Activated naive CD4-positive, alpha-beta T cell treated with anti-CD3 and anti-CD28 coated beads for 36 hours (primary cell): ENCODE results near the gene DIAPH1. TPM values are rescaled to one million over a fixed set of nuclear protein-coding genes. Genes with fewer than 3 reads are reported as not detected.
A peak's percentile ranks its signal among the peaks of the same experiment; 100 is the strongest.
"Not testable (repeated sequence)": the region's sequence is repeated elsewhere in the genome, so short reads cannot be mapped to it uniquely, and the experiment has no call there.

ENCODE experiments used
- CTCF ChIA-PET: fragments of 350-600 bp; sonication (Branson Sonifier 250); formaldehyde crosslinking; loops from one replicate; lab custom pipeline; 2021; ENCODE audit warnings: antibody characterized with exemption; lab: Charles Lee
- DNase-seq: peaks from one replicate; pipeline ENCODE4 v3.0.0-alpha.2; 2020
- H3K27ac Mint-ChIP-seq: one replicate; pipeline ENCODE4 v1.8.0; 2021; ENCODE audit warnings: mild to moderate bottlenecking, mixed read lengths
- H3K27me3 Mint-ChIP-seq: one replicate; pipeline ENCODE4 v1.8.0; 2021; ENCODE audit warnings: low read depth, mixed read lengths
- H3K36me3 Mint-ChIP-seq: one replicate; pipeline ENCODE4 v1.8.0; 2021; ENCODE audit warnings: low read depth, mixed read lengths
- H3K4me1 Mint-ChIP-seq: one replicate; pipeline ENCODE4 v1.8.0; 2021; ENCODE audit warnings: low read depth, mixed read lengths
- H3K4me3 Mint-ChIP-seq: one replicate; pipeline ENCODE4 v1.8.0; 2021; ENCODE audit warnings: mild to moderate bottlenecking, moderate library complexity, mixed read lengths
- H3K9me3 Mint-ChIP-seq: one replicate; pipeline ENCODE4 v1.8.0; 2021; ENCODE audit warnings: mixed read lengths
- intact Hi-C: fragments of 100-400 bp; cut with micrococcal nuclease; formaldehyde crosslinking; loops from one replicate; pipeline ENCODE4 v1.15.1; 2023
- total RNA-seq, 2 experiments: library from RNA; stranded (reverse); gene quantifications; one replicate each; pipeline ENCODE4 v1.2.3, GENCODE V29; 2021

The DIAPH1 gene
- total RNA-seq, 2 experiments from 2014 or later: 165 to 169 TPM

DNA sequence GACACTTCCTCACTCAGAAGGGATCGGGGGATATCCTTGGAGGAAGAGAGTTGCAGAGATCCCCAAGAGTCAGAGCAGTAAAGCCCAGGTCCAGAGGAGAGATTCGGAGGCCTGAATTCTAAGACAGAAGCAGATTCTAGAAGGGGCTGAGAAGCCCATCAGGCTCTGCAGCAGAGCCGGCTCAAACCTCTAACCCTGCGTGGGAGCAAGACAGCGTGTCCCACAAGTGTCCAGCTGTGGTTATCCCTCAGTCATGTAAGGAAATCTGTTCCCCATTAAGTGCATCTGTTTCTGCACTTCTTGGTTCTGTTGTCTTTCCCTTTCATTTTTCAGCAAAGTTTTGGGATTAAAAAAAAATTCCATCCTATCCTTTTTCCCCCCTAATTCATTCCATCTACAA is 4.8 kb upstream of the DIAPH1 start:
- Mint-ChIP-seq H3K9me3 (no peaks in the 10 kb centered on the region), H3K36me3 (peaks cover 23% of the 10 kb centered on the region), H3K27ac (peak overlapping the region; percentile 73), H3K4me1 (peaks cover 31% of the 10 kb centered on the region), H3K27me3 (no peaks in the 10 kb centered on the region), H3K4me3 (no peak overlapping the region)
- CTCF ChIA-PET: interaction anchor here (1.4 to 8.5 kb wide), 4 partner anchors 8 to 31 kb away, joined by 7 to 197 read pairs (median 12); partner anchors contain the start of genes HDAC3 and RELL2
- DNase-seq: no peak
- intact Hi-C loops: no loop called here

GRCh38 chr5:141623186-141623585 is 4.4 kb upstream of the DIAPH1 start:
- no peaks in the 10 kb centered on the region for H3K9me3 Mint-ChIP-seq
- peak; percentile 56 for DNase-seq
- CTCF ChIA-PET: interaction anchor here (1.4 to 8.5 kb wide), 4 partner anchors 8 to 30 kb away, joined by 7 to 197 read pairs (median 12); partner anchors contain the start of genes HDAC3 and RELL2
- H3K27ac Mint-ChIP-seq: peak overlapping the region; percentile 73
- H3K27me3 Mint-ChIP-seq: no peaks in the 10 kb centered on the region
- peaks cover 25% of the 10 kb centered on the region for H3K36me3 Mint-ChIP-seq
- H3K4me1 Mint-ChIP-seq: peaks cover 31% of the 10 kb centered on the region
- intact Hi-C loops: no loop called here
- H3K4me3 Mint-ChIP-seq: no peak overlapping the region

DNA sequence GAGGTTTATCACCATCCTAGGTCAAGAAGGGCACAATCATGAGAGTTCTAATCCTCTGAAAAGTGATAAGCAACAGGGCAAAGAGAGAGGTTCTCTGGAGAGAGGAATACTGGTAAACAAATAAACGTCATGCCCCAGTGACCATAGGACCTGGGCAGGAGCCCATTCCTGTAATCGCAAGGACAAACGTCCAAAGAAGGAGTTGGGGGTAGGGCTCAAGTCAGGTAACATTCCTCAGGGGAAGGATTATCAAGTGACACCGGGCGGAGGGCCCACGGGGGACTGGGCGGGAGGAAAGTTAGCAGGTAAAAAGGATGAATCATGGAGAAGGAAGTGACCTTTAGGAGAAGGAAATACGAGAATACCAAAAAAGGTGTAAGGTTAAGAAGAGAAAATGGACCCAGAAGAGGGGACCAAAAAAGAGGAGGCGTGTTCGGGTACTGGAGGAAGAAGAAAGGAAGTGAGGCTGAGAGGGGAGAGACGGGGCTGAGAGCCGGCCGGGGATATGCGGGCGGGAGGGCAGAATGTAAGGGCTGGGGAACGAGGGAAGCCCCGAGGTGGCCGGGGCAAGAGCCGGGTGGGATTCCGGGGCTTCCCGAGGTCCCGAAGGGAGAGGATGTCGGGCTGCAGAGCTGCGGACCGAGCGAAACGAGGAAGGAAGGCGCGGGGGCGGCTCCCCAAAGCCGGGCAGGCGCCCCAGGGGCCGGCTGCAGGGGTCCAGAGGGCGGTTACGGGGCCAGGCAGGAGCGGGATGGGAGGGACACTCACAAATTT is 583 bp downstream of the DIAPH1 start:
- DNase-seq: peak; percentile 79
- peaks cover 58% of the 10 kb centered on the region for H3K4me1 Mint-ChIP-seq
- H3K27me3 Mint-ChIP-seq: no peaks in the 10 kb centered on the region
- H3K27ac Mint-ChIP-seq: peak overlapping the region; percentile 99
- H3K36me3 Mint-ChIP-seq: peaks cover 18% of the 10 kb centered on the region
- intact Hi-C loops: loop anchor here (5.0 to 10.0 kb wide), 7 partner anchors 96 to 1503 kb away; partner anchors contain the start of genes ANKHD1, APBB3, IK and NDUFA2
- CTCF ChIA-PET: interaction anchor here (0.9 to 8.5 kb wide), 18 partner anchors 9 to 84 kb away, joined by 3 to 197 read pairs (median 10); partner anchors contain the start of genes HDAC3 and RELL2
- H3K9me3 Mint-ChIP-seq: no peaks in the 10 kb centered on the region
- peak overlapping the region; percentile 98 for H3K4me3 Mint-ChIP-seq

DNA sequence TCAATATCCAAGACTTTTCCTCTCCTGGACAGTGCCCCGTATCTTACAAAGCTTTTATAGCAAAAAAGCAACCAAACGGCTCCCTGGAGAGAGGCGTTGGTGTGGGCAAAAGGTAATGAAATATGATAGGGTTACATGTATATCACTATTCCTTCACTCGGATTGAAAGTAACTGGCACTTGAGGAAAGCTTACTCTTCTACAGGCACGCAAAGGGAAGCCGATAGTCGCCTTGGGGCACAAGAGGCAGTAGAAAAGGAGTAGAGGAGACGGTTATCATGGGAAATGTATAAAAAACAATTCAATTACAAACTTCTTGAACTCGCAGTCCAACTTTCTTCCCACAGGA is 1.1 kb downstream of the DIAPH1 start:
- no peak for DNase-seq
- H3K4me1 Mint-ChIP-seq: peaks cover 58% of the 10 kb centered on the region
- no peaks in the 10 kb centered on the region for H3K9me3 Mint-ChIP-seq
- CTCF ChIA-PET: interaction anchor here (0.9 to 8.5 kb wide), 9 partner anchors 9 to 54 kb away, joined by 3 to 197 read pairs (median 11); no protein-coding TSS in a partner anchor
- H3K36me3 Mint-ChIP-seq: peaks cover 15% of the 10 kb centered on the region
- no peaks in the 10 kb centered on the region for H3K27me3 Mint-ChIP-seq
- peak overlapping the region; percentile 98 for H3K4me3 Mint-ChIP-seq
- intact Hi-C loops: loop anchor here (5.0 to 10.0 kb wide), 7 partner anchors 95 to 1503 kb away; partner anchors contain the start of genes ANKHD1, APBB3, IK and NDUFA2
- peak overlapping the region; percentile 99 for H3K27ac Mint-ChIP-seq

DNA sequence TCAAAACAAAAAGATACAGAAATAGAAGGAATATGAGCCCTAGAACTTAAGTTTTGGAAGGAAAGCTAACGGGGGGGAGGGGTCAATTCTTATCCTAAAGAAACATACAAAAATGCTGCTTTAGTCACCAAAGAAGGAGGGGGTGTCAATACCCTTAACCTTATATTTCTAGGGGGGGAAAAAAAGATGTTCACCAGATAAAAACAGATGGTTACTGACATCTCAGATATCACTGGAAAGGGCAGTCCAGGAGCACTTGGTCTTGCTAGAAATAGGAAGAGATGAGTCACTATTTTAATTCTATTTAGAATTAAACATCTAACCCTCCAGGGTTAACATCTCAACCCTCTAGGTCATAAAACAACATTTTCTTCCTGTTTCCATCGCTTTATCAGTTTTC is 1.7 kb downstream of the DIAPH1 start:
- intact Hi-C loops: loop anchor here (5.0 to 10.0 kb wide), 7 partner anchors 95 to 1502 kb away; partner anchors contain the start of genes ANKHD1, APBB3, IK and NDUFA2
- H3K9me3 Mint-ChIP-seq: no peaks in the 10 kb centered on the region
- peaks cover 60% of the 10 kb centered on the region for H3K4me1 Mint-ChIP-seq
- peak overlapping the region; percentile 99 for H3K27ac Mint-ChIP-seq
- no peaks in the 10 kb centered on the region for H3K27me3 Mint-ChIP-seq
- no peak for DNase-seq
- H3K36me3 Mint-ChIP-seq: peaks cover 15% of the 10 kb centered on the region
- H3K4me3 Mint-ChIP-seq: peak overlapping the region; percentile 98
- CTCF ChIA-PET: interaction anchor here (0.7 to 8.5 kb wide), 11 partner anchors 9 to 93 kb away, joined by 3 to 197 read pairs (median 9); partner anchors contain the start of genes HDAC3 and RELL2

DNA sequence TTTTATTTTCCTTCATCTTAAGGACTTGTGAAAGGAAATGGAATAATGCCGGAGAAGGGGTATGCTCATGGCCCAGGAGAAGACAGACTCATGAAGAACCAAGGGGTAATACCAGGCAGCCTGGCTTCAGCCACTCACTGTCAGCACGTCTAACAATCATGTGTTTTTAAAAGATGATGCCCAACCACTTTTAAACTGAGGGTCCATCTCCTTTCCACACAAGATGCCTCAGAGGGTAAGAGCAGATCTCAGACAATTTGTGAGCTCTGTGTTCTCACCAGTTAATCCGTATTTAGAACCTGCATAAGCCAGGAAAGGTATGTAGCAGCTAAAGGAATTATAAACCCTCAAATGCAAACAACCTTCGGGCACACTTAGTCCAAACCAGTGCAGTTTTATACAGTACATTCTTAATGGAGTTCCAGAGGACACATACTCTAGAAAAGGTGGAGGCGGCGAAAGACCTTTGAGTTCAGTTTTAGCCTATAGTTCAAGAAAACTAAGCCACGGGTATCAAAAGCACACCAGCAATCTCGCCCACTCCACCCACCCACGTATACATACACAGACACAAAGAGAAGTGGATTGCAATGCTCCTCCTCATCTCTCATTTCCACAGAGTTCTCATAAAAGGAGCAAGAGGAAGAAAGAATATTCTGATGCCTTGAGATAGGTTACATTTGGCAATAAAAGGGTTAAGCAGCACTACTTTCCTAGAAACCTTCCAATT is 2.6 kb downstream of the DIAPH1 start:
- peaks cover 62% of the 10 kb centered on the region for H3K4me1 Mint-ChIP-seq

GRCh38 chr5:141613344-141613743 is 5.5 kb downstream of the DIAPH1 start:
- intact Hi-C loops: loop anchor here (10.0 kb wide), 2 partner anchors 909 to 1499 kb away; partner anchors contain the start of genes PURA and ZMAT2

More for the DNA sequence above, 2.6 kb downstream of the DIAPH1 start:
- Mint-ChIP-seq H3K27ac (peak overlapping the region; percentile 80), H3K27me3 (no peaks in the 10 kb centered on the region), H3K9me3 (no peaks in the 10 kb centered on the region), H3K36me3 (peaks cover 13% of the 10 kb centered on the region), H3K4me3 (peak overlapping the region; percentile 98)
- CTCF ChIA-PET: interaction anchor here (0.7 to 8.5 kb wide), 11 partner anchors 8 to 92 kb away, joined by 3 to 197 read pairs (median 9); partner anchors contain the start of genes HDAC3 and RELL2
- intact Hi-C loops: loop anchor here (5.0 to 10.0 kb wide), 7 partner anchors 94 to 1501 kb away; partner anchors contain the start of genes ANKHD1, APBB3, IK and NDUFA2
- no peak for DNase-seq

GRCh38 chr5:141611289-141611688 is 7.5 kb downstream of the DIAPH1 start:
- Mint-ChIP-seq H3K36me3 (peaks cover 16% of the 10 kb centered on the region), H3K4me1 (peaks cover 82% of the 10 kb centered on the region), H3K4me3 (no peak overlapping the region), H3K27ac (peak overlapping the region; percentile 52), H3K9me3 (no peaks in the 10 kb centered on the region), H3K27me3 (no peaks in the 10 kb centered on the region)
- DNase-seq: no peak
- CTCF ChIA-PET: interaction anchor here (3.7 kb wide), 1 partner anchor 19 kb away, joined by 28 read pairs; no protein-coding TSS in a partner anchor
- intact Hi-C loops: loop anchor here (10.0 kb wide), 2 partner anchors 906 to 1496 kb away; partner anchors contain the start of genes PURA and ZMAT2

More at GRCh38 chr5:141613344-141613743, 5.5 kb downstream of the DIAPH1 start:
- H3K4me1 Mint-ChIP-seq: peaks cover 75% of the 10 kb centered on the region
- H3K27me3 Mint-ChIP-seq: no peaks in the 10 kb centered on the region
- H3K4me3 Mint-ChIP-seq: no peak overlapping the region
- no peak for DNase-seq
- peaks cover 20% of the 10 kb centered on the region for H3K36me3 Mint-ChIP-seq
- H3K27ac Mint-ChIP-seq: peak overlapping the region; percentile 38
- no peaks in the 10 kb centered on the region for H3K9me3 Mint-ChIP-seq
- CTCF ChIA-PET: interaction anchor here (1.2 to 3.7 kb wide), 3 partner anchors 17 to 23 kb away, joined by 3 to 28 read pairs (median 5); partner anchors contain the start of genes HDAC3 and RELL2

- not testable (repeated sequence) for H3K9me3 Mint-ChIP-seq, DNase-seq, H3K27me3 Mint-ChIP-seq, H3K4me3 Mint-ChIP-seq
- Mint-ChIP-seq H3K27ac (peak overlapping the region; percentile 72), H3K36me3 (peaks cover 13% of the 10 kb centered on the region), H3K4me1 (peaks cover 85% of the 10 kb centered on the region)
- intact Hi-C loops: loop anchor here (5.0 to 10.0 kb wide), 4 partner anchors 407 to 1495 kb away; partner anchors contain the start of genes PURA and ZMAT2
- CTCF ChIA-PET: interaction anchor here (2.1 to 10.6 kb wide), 3 partner anchors 8 to 17 kb away, joined by 6 to 82 read pairs (median 52); partner anchors contain the start of gene DIAPH1
These were observed 8.9 kb downstream of the DIAPH1 start for GRCh38 chr5:141609921-141610320.

DNA sequence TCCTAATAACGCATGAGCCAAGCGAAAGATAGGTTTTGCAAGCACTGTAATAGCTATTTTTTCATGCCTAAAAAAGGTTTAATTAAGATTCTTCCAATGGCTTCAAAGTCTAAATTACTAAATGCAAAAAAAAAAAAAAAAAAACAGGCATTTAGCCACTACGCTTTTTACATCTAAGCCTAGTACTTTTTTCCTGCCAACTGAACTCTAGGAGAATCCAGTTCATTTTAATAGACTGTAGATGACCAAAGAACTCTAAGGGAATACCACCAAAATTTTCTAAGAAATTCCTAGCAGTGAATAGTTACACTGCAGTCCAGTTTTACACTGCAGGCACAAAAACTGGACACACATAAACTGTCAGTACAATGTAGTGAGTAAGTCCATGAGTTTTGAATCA is 9.8 kb downstream of the DIAPH1 start:
- intact Hi-C loops: loop anchor here (5.0 to 10.0 kb wide), 2 partner anchors 408 to 486 kb away; no protein-coding TSS in a partner anchor
- no peak for DNase-seq
- Mint-ChIP-seq H3K9me3 (no peaks in the 10 kb centered on the region), H3K36me3 (peaks cover 16% of the 10 kb centered on the region), H3K27me3 (no peaks in the 10 kb centered on the region), H3K27ac (no peak overlapping the region), H3K4me1 (peaks cover 85% of the 10 kb centered on the region), H3K4me3 (no peak overlapping the region)
- CTCF ChIA-PET: interaction anchor here (0.6 to 10.6 kb wide), 4 partner anchors 9 to 58 kb away, joined by 5 to 82 read pairs (median 29); partner anchors contain the start of gene DIAPH1

- intact Hi-C loops: loop anchor here (5.0 to 10.0 kb wide), 2 partner anchors 409 to 486 kb away; no protein-coding TSS in a partner anchor
- Mint-ChIP-seq H3K9me3 (no peaks in the 10 kb centered on the region), H3K27ac (peak overlapping the region; percentile 83), H3K36me3 (peaks cover 16% of the 10 kb centered on the region), H3K4me1 (peaks cover 86% of the 10 kb centered on the region), H3K4me3 (no peak overlapping the region), H3K27me3 (no peaks in the 10 kb centered on the region)
- CTCF ChIA-PET: interaction anchor here (0.6 to 10.6 kb wide), 7 partner anchors 10 to 65 kb away, joined by 3 to 82 read pairs (median 5); partner anchors contain the start of gene DIAPH1
- DNase-seq: no peak
These were observed 10.2 kb downstream of the DIAPH1 start for GRCh38 chr5:141608557-141608956.
